HG03097 (cell line): Measurements from ENCODE around the gene XIAP.
"Not testable (repeated sequence)": the region's sequence is repeated elsewhere in the genome, so short reads cannot be mapped to it uniquely, and the experiment has no call there.

ENCODE experiments used
- ATAC-seq: cut with Tn5 transposase; IDR thresholded peaks from one replicate; pipeline ENCODE4 v1.9.1; 2021; ENCODE audit not compliant: unreplicated experiment, low FRiP score

Gene XIAP

GRCh38 chrX:123859846-123860838, at the start of gene XIAP:
Gene XIAP (plus strand): TSS chrX:123860053. CDS start chrX:123885663, 25,610 bp downstream.
- ATAC-seq = peak; percentile 75

- no peak for ATAC-seq
These were observed 45.5 kb upstream of the XIAP start for GRCh38 chrX:123814343-123814742.

- not testable (repeated sequence) for ATAC-seq
These were observed 44.9 kb upstream of the XIAP start for GRCh38 chrX:123814934-123815394.

GRCh38 chrX:123817288-123817894, 42.5 kb upstream of the XIAP start:
- ATAC-seq = no peak

- ATAC-seq = no peak
These were observed 41.6 kb upstream of the XIAP start for GRCh38 chrX:123818243-123818642.

GRCh38 chrX:123822965-123823364, 36.9 kb upstream of the XIAP start:
- ATAC-seq = no peak

- peak; percentile 87 for ATAC-seq
These were observed 29.5 kb upstream of the XIAP start for GRCh38 chrX:123830309-123830708.

GRCh38 chrX:123833387-123833786, 26.5 kb upstream of the XIAP start:
- ATAC-seq = peak; percentile 78

- ATAC-seq = no peak
These were observed 25.7 kb upstream of the XIAP start for GRCh38 chrX:123834116-123834515.

- no peak for ATAC-seq
These were observed 24.0 kb upstream of the XIAP start for GRCh38 chrX:123835661-123836371.

GRCh38 chrX:123845129-123845528, 14.7 kb upstream of the XIAP start:
- not testable (repeated sequence) for ATAC-seq

- no peak for ATAC-seq
These were observed 13.2 kb upstream of the XIAP start for GRCh38 chrX:123846577-123847038.

- ATAC-seq = no peak
These were observed 12.8 kb upstream of the XIAP start for GRCh38 chrX:123847056-123847455.

GRCh38 chrX:123849096-123849495, 10.8 kb upstream of the XIAP start:
- ATAC-seq = no peak

- ATAC-seq = not testable (repeated sequence)
These were observed 9.9 kb upstream of the XIAP start for GRCh38 chrX:123849906-123850305.

GRCh38 chrX:123851079-123851478, 8.8 kb upstream of the XIAP start:
- ATAC-seq = no peak

- ATAC-seq = no peak
These were observed 5.5 kb upstream of the XIAP start for GRCh38 chrX:123854329-123854728.

- no peak for ATAC-seq
These were observed 426 bp upstream of the XIAP start for GRCh38 chrX:123859409-123859845.

GRCh38 chrX:123860983-123861382, 1.1 kb downstream of the XIAP start:
- no peak for ATAC-seq

GRCh38 chrX:123869488-123869887, 9.6 kb downstream of the XIAP start:
- no peak for ATAC-seq

- no peak for ATAC-seq
These were observed 11.5 kb downstream of the XIAP start for GRCh38 chrX:123871309-123871708.
